Muscle of back (tissue), 11 donors: Measurements from ENCODE around the gene SNAP29. TPM values are rescaled to one million over a fixed set of nuclear protein-coding genes. Genes with fewer than 3 reads are reported as not detected.
A peak's percentile ranks its signal among the peaks of the same experiment; 100 is the strongest.
"Not testable (repeated sequence)": the region's sequence is repeated elsewhere in the genome, so short reads cannot be mapped to it uniquely, and the experiment has no call there.

ENCODE experiments used
- DNase-seq, 3 donors: peaks; one replicate each; pipeline versions ENCODE4 v3.0.0 to v3.0.0-alpha.2; 2013
- polyA plus RNA-seq, 10 donors: library from polyadenylated mRNA; unstranded; fragments of 120-200 nt; gene quantifications; one replicate each; pipeline ENCODE4 v1.2.1, GENCODE V29; 2013; ENCODE audit not compliant: insufficient read length in 10 of 10

Gene SNAP29
- polyA plus RNA-seq, 10 donors, result 20.9 to 26.8 (median 23.9) TPM

GRCh38 chr22:20928573-20928967, 69.8 kb downstream of the SNAP29 start:
- no peak for DNase-seq

GRCh38 chr22:20930004-20930403, 71.2 kb downstream of the SNAP29 start:
- no peak for DNase-seq

DNA sequence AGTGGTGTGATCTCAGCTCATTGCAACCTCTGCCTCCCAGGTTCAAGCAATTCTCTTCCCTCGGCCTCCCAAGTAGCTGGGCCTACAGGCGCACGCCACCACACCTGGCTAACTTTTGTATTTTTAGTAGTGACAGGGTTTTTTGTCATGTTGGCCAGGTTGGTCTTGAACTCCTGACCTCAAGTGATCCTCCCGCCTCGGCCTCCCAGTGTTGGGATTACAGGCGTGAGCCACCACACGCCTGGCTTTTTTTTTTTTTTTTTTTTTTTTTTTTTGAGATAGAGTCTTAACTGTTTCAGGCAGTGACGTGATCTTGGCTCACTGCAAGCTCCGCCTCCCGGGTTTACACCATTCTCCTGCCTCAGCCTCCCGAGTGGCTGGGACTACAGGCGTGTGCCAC, 71.6 kb downstream of the SNAP29 start:
- not testable (repeated sequence) for DNase-seq

GRCh38 chr22:20931126-20931654, 72.4 kb downstream of the SNAP29 start:
- DNase-seq, result no peak

GRCh38 chr22:20933910-20934309, 75.1 kb downstream of the SNAP29 start:
- no peak for DNase-seq

DNA sequence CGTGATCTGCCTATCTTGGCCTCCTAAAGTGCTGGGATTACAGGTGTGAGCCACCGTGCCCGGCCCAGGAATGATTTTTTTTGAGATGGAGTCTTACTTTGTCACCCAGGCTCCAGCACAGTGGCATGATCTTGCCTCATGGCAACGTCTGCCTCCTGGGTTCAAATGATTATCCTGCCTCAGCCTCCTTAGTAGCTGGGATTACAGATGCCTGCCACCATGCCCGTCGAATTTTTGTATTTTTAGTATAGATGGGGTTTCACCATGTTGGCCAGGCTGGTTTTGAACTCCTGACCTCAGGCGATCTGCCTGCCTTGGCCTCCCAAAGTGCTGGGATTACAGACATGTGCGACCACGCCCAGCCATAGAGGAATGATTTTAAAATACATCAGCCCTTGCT, 76.2 kb downstream of the SNAP29 start:
- DNase-seq, result not testable (repeated sequence)

GRCh38 chr22:20935780-20936539, 77.2 kb downstream of the SNAP29 start:
- DNase-seq, result not testable (repeated sequence)

DNA sequence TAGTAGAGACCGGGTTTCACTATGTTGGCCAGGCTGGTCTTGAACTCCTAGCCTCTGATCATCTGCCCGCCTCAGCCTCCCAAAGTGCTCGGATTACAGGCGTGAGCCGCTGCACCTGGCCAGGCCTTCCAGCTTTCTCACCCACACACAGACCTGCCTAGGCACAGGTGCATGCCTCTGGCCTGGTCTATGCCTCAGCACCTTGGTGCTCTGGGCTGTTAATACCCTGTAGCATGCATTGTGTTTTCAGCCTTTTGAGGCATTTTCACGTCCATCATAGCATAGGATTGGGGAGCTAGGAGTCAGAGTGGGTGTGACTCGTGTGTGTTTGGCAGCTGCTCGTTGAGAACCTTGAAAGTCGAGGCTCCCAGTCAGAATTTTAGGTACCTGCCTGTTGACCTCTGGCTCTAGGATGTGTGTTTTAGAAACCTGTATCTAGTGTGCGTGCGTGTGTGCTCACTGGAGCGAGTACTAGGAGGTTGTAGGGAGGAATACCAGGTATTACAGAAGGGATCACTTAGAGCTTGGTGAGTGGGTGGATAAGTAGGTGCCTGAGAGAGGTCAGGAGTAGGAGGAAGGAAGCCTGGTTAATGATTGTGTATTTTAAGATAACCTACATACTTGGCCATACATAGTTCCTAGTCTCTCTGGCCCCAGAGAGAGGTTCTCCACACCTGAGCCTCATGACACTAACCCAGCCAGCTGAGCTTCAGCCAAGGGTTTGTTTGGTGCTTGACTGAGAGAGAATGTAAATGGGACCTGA, 78.4 kb downstream of the SNAP29 start:
- no peak for DNase-seq

DNA sequence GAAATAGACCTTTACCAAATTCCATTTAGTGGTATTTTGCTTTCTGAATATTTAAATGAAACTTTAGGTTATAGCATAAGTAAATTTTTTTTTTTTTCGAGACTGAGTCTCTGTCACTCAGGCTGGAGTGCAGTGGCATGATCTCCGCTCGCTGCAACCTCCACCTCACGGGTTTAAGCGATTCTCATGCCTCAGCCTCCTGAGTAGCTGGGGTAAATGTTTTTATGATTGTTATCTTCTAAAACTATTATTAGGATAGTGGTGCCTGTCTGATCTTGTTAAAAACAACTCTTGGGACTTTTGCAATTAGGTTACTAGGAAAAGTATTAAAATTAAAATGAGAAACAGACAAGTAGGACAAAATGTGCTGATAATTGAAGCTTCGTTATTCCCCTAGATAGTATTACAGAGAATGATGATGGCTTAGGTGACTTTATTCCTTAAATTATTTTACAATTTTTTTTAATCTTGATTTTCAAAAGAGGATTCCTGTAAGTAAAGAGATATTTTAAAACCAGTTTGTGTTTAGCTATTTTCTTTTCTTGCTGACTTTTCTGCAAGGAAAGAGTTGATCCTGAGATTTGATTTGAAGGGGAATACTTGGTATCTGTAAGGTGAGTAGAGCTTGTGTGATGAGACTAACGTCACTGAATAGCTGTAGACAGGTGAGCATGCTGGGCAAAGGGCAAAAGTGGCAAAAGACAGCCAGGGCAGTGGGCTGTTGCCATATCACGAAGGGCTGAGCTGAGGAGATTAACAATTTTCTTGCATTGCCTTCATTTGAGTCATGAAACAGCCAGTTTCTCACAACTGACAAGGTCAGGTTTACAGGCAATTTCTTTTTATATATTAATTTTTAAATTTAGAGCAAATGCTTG, 79.2 kb downstream of the SNAP29 start:
- DNase-seq, result no peak

GRCh38 chr22:20939457-20940185, 80.8 kb downstream of the SNAP29 start:
- not testable (repeated sequence) for DNase-seq

DNA sequence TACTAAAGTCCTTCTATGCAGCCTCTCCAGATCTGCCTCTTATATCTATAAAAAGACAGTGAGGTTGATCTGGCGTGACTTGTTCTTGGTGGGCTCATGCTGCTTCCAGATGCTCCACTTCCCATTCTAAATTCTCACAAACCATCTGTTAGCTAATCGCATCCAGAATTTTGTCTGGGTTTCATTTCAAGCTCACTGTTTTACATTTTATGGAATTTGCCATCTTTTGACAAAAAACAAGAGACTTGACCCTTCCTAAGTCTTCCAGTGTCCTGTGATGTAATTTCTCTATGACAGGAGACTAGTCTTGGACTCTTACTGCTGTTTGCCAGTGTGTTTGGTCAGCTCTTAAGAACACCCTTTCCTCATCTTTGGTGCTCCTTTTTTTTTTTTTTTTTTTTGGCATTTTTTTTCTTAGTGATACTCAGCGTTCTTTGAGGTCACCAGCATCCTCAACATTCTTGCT, 81.4 kb downstream of the SNAP29 start:
- DNase-seq, result peak in 1 of 3 donors; percentile 43

Other genes starting within 250 kb of the SNAP29 start
- under 1 TPM in 3 of 10 donors, not detected in 7; 0.07 to 0.55 (median 0.16) TPM for gene SERPIND1, start 84.9 kb upstream of the SNAP29 start, polyA plus RNA-seq
- 10 to 100 TPM; 26.2 to 42.5 (median 35.0) TPM for gene PI4KA, start 196 bp upstream of the SNAP29 start, polyA plus RNA-seq
- gene CRKL, start 58.4 kb downstream of the SNAP29 start, polyA plus RNA-seq, result 10 to 100 TPM; 41.0 to 61.2 (median 47.1) TPM
- gene AIFM3, start 108.2 kb downstream of the SNAP29 start, polyA plus RNA-seq, result under 1 TPM in 9 of 10 donors, not detected in 1; 0.08 to 0.69 (median 0.31) TPM
- gene LZTR1, start 123.3 kb downstream of the SNAP29 start, polyA plus RNA-seq, result 10 to 100 TPM; 28.8 to 45.0 (median 35.1) TPM
- gene THAP7, start 143.1 kb downstream of the SNAP29 start, polyA plus RNA-seq, result 10 to 100 TPM; 11.9 to 20.6 (median 15.6) TPM
- 10 to 100 TPM in 9 of 10 donors, 1 to 10 TPM in 1; 9.8 to 20.6 (median 17.5) TPM for gene P2RX6, start 156.2 kb downstream of the SNAP29 start, polyA plus RNA-seq
- 1 to 10 TPM in 5 of 10 donors, under 1 TPM in 5; 0.50 to 2.1 (median 1.00) TPM for gene SLC7A4, start 173.6 kb downstream of the SNAP29 start, polyA plus RNA-seq
- under 1 TPM in 7 of 10 donors, not detected in 3; 0.05 to 0.49 (median 0.16) TPM for gene LRRC74B, start 186.9 kb downstream of the SNAP29 start, polyA plus RNA-seq